AG10803 (cell line): ENCODE results near the gene ZSWIM5.
"Not testable (repeated sequence)": the region's sequence is repeated elsewhere in the genome, so short reads cannot be mapped to it uniquely, and the experiment has no call there.

Experiments
- DNase-seq: peaks from one replicate; pipeline ENCODE4 v3.0.0; 2010; ENCODE audit warnings: low read depth
- H3K4me3 ChIP-seq: 2 replicates; pipeline ENCODE4 v1.5.1; 2011; ENCODE audit warnings: mild to moderate bottlenecking, low read length, control low read depth
- CTCF ChIP-seq: conservative IDR thresholded peaks from 2 replicates; pipeline ENCODE4 v1.5.1; 2011; ENCODE audit warnings: mild to moderate bottlenecking, low read length, control low read depth, inconsistent platforms

The ZSWIM5 gene

GRCh38 chr1:45065083-45065482 lies 141.3 kb downstream of the ZSWIM5 start:
- TF ChIP-seq CTCF = no peak
- H3K4me3 ChIP-seq = no peak overlapping the region
- DNase-seq = no peak

DNA sequence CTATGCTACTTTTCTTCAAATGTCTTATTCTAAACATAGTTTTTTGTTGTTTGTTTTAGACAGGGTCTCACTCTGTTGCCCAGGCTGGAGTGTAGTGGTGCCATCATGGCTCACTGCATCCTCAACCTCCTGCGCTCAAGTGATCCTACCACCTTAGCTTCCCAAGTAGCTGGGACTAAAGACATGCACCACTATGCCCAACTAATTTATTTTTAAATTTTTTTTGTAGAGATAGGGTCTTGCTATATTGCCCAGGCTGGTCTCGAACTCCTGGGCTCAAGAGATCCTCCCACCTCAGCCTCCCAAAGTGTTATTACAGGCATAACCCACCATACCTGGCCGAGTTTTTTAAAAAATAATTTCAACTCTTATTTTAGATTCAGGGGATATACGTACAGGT lies 143.9 kb downstream of the ZSWIM5 start:
- H3K4me3 ChIP-seq, DNase-seq: not testable (repeated sequence)

DNA sequence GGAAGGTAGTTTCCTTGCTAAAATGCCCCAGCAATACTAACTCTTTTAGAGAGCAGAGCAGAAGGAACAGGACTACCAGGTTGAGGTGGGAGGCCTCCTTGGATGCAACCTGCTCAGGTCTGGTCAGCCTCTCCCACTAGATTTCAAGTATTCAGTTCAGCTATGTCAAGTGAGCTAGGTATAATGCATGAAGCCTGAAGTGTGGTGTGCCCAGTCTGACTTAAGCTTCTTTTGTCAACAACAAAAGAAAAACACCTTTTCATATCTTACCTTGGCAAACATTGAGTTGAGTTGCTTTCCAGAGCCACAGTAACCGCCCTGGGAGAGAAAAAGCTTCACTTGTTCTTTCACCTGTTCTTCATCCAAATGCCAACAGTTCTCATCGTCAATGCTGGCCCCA lies 146.6 kb downstream of the ZSWIM5 start:
- no peak overlapping the region for H3K4me3 ChIP-seq
- no peak for TF ChIP-seq CTCF
- DNase-seq = no peak

GRCh38 chr1:45057542-45057941 lies 148.9 kb downstream of the ZSWIM5 start:
- TF ChIP-seq CTCF = no peak
- no peak for DNase-seq
- H3K4me3 ChIP-seq = no peak overlapping the region

- H3K4me3 ChIP-seq = no peak overlapping the region
- no peak for DNase-seq
- no peak for TF ChIP-seq CTCF
These were observed 155.2 kb downstream of the ZSWIM5 start for GRCh38 chr1:45051005-45051772.

- no peak overlapping the region for H3K4me3 ChIP-seq
- no peak for TF ChIP-seq CTCF
- no peak for DNase-seq
These were observed 159.4 kb downstream of the ZSWIM5 start for GRCh38 chr1:45047032-45047431.

GRCh38 chr1:45044916-45045315 lies 161.5 kb downstream of the ZSWIM5 start:
- DNase-seq = no peak
- no peak overlapping the region for H3K4me3 ChIP-seq
- TF ChIP-seq CTCF = no peak

DNA sequence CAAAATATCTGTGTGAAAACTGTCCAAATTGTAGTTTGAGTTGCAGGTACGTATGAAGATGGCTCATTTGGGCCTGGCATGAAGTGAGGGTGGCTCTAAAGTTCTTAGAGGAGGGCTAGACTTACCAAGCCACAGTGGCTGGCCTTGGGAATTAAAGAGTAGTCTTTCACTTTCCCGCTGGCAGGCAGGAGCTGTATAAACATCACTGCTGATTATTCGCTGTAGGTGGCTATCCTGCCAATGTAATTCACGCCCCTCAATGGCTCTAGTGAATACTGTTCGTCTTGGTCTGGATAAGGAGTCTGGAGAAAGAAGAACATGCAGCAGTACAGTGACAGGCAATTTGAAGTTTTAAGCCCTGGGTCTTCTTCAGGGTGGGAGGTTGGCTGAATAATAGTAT lies 163.3 kb downstream of the ZSWIM5 start:
- H3K4me3 ChIP-seq = no peak overlapping the region
- TF ChIP-seq CTCF = no peak
- no peak for DNase-seq
